Astrocyte (in vitro differentiated cells and primary cell): ENCODE results near the gene ABHD16A.

Experiments used
- CTCF ChIP-seq: IDR thresholded peaks from 2 replicates; pipeline ENCODE4 v1.5.1; 2011; ENCODE audit warnings: low read depth, mild to moderate bottlenecking, inconsistent platforms, low read length, moderate library complexity; ENCODE audit not compliant: insufficient read depth
- EZH2 ChIP-seq: IDR thresholded peaks from 2 replicates; pipeline ENCODE4 v1.6.1; 2012; ENCODE audit warnings: mild to moderate bottlenecking, low read length, inconsistent platforms; ENCODE audit not compliant: insufficient read depth

GRCh38 chr6:31702405-31702818 is 712 bp downstream of the ABHD16A start:
- no peak for TF ChIP-seq CTCF
- TF ChIP-seq EZH2: no peak
